Peyer's patch (tissue), 4 donors: Measurements from ENCODE around the gene ADAR.

Source experiments
- CTCF ChIP-seq, 6 experiments: fragments of 450-650 bp in 4 of 6; fragments of 200-600 bp in 2 of 6; sonication (generic) in 1 of 6; IDR thresholded peaks; one replicate each; pipeline ENCODE4 v1.5.1; 2017 to 2019; ENCODE audit warnings: antibody characterized with exemption in 6 of 6, mild to moderate bottlenecking in 3 of 6, moderate library complexity in 1 of 6
- POLR2A ChIP-seq, 2 donors: fragments of 450-650 bp; IDR thresholded peaks; one replicate each; pipeline ENCODE4 v1.5.1; 2017; ENCODE audit warnings: antibody characterized with exemption in 2 of 2, mild to moderate bottlenecking in 2 of 2, moderate library complexity in 2 of 2

- TF ChIP-seq POLR2A (IDR thresholded peaks at IDR 0.05) = no peak
- TF ChIP-seq CTCF (IDR thresholded peaks at IDR 0.05) = no peak
These were observed 829 bp downstream of the ADAR start for GRCh38 chr1:154607106-154607608.
